Subcutaneous adipose tissue (tissue), 4 donors: ENCODE data around the gene PLPP3. TPM values are rescaled to one million over a fixed set of nuclear protein-coding genes. Genes with fewer than 3 reads are reported as not detected.

Experiments used
- total RNA-seq, 4 donors: library from RNA; depleted of rRNA; stranded (reverse); fragments of >200 nt; gene quantifications; one replicate each; pipeline ENCODE4 v1.1.0, GENCODE V29; 2016
- TF ChIP-seq, protein P1 (sequence below): fragments of 450-650 bp; IDR thresholded peaks from one replicate; pipeline ENCODE4 v1.5.1; 2016; ENCODE audit warnings: low read depth, mild to moderate bottlenecking, control low read depth, antibody characterized with exemption, moderate library complexity

The PLPP3 gene
- total RNA-seq, 4 donors from 2014 or later = 149 to 309 (median 238) TPM

DNA sequence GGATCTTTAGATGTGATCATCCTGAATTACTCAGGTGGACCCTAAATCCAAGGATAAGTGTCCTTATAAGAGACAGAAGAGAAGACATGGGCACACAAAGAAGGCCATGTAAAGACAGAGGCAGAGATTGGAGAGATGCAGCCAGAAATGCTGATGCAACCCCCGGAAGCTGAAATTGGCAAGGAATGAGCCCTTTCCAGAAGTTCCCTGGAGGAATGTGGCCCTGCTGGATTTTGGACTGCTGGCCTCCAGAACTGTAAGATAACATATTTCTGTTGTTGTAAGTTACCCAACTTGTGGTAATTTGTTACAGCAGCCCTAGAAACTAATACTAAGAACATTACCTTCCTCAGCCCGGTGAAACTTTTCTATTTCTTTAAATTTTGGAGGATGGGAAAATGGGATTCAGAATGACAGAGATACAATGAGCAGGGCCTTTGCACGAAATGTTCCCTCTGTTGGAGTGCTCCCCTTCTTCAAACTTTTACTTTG, 11.2 kb upstream of the PLPP3 start:
- TF ChIP-seq, protein P1, sequence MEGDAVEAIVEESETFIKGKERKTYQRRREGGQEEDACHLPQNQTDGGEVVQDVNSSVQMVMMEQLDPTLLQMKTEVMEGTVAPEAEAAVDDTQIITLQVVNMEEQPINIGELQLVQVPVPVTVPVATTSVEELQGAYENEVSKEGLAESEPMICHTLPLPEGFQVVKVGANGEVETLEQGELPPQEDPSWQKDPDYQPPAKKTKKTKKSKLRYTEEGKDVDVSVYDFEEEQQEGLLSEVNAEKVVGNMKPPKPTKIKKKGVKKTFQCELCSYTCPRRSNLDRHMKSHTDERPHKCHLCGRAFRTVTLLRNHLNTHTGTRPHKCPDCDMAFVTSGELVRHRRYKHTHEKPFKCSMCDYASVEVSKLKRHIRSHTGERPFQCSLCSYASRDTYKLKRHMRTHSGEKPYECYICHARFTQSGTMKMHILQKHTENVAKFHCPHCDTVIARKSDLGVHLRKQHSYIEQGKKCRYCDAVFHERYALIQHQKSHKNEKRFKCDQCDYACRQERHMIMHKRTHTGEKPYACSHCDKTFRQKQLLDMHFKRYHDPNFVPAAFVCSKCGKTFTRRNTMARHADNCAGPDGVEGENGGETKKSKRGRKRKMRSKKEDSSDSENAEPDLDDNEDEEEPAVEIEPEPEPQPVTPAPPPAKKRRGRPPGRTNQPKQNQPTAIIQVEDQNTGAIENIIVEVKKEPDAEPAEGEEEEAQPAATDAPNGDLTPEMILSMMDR = no peak

DNA sequence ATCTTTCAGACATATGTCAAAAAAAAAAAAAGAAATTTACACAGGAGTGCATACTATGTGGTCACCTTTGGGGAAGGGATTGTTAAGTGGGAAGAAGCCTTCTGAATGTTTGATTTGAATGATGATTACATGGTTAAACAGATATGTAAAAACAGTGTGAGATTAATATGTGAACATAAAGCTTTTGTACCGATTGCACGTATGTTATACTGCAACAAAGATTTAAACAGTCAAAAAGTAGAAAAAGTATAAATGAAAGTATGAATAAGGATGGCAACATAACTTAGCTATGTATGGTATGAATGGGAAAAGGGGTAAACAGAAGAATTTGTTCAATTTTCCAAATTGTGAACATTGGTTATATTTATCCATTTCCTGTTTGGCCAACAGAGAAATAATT, 10.0 kb upstream of the PLPP3 start:
- TF ChIP-seq, protein P1 = no peak

DNA sequence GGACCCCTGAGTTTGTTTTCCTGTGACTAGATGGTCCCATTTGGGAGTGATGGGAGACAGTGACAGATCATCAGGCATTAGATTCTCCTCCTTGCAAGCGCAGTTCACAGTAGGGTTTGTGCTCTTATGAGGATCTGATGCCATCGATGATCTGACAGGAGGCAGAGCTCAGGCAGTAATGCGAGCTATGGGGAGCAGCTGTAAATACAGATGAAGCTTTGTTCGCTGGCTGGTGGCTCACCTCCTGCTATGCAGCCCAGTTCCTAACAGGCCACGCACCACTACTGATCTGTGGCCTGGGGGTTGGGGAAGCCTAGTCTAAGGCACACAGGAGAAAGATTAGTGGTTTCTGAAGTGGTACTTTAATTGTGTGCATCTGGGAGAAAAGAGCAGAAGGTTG, 7.1 kb upstream of the PLPP3 start:
- TF ChIP-seq, protein P1 = no peak

DNA sequence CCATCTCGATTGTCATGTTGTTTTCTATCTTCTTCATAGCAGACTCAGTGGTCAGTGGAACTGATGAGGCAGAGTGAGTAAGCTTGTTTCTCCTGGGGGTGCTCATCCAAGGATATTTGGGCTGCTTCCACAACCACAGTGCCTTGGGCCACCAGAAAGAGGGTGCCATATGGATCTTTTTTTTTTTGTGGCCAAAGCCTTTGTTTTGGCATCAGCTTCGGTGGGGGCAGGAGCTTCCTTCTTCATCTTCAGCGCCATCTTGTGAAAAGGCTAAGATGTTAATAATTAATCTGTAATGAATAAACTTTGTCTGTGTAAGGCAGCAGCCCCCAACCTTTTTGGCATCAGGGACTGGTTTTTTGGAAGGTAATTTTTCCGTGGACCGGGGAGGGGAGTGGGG, 6.6 kb upstream of the PLPP3 start:
- TF ChIP-seq, protein P1 = no peak

DNA sequence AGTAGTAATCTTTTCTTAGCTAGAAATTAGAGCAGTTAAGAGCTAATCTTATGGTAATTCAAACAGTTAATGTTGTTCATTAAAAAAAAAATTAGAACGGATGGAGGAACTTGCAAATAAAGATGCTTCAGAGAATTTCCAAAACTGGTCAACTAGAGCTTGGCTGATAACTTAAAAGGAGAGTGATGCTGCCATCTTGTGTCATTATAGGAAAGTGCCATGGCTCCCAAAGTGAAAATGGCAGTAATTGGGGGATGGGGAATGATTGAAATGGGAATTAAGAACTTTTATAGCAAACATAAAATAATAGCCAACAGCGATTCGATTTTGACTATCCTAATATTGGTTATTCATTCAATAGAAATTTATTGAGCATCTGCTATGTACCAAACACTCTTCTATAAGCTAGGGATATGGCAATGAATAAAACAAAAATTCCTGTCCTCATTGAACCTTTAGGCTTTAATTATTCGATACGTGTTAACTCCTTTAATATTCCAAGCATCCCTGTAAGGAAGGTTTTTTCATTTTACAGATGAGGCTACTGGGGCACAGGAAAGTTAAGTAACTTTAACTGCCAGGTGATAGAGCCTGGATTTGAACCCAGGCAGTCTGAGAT, 5.7 kb upstream of the PLPP3 start:
- TF ChIP-seq, protein P1 = no peak

DNA sequence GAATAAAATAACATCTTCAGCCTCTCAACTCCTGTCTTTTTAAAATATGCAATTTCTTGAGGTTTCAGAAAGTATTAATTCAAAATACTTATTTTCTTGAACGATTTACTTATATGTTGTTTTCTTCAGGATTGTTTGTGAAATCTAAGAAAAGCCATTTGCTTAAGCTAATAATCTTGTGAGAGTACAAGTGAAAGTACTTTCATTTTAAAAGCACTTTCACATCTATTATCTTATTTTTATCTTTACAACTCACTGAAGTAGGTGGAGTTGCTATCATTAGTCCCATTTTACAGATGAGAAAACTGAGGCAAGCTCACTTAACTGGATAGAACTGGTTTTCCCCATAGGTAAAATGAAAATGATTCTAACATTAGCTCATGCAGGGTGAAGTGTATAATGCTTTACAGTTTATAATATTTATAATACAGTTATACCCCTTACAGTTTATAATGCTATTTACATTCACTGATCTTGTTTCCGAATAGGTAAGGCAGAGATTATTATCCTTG, 4.7 kb upstream of the PLPP3 start:
- TF ChIP-seq, protein P1 = no peak

DNA sequence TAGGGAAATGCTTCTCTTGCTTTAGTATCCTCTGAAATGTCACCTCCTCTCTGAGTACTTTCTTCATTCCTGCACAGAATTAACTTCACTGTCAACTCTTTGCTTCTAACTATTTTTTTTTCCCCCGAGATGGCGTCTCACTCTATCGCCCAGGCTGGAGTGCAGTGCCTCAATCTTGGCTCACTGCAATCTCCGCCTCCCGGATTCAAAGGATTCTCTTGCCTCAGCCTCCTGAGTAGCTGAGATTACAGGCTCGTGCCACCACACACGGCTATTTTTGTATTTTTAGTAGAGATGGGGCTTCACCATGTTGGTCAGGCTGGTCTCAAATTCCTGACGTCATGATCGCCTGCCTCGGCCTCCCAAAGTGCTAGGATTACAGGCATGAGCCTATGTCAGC, 1.4 kb upstream of the PLPP3 start:
- TF ChIP-seq, protein P1 = no peak
